Hepatocyte (in vitro differentiated cells): ENCODE measurements around the gene LAG3. TPM values are rescaled to one million over a fixed set of nuclear protein-coding genes. Genes with fewer than 3 reads are reported as not detected.

ENCODE experiments used
- DNase-seq: peaks from one replicate; pipeline ENCODE4 v3.0.0-alpha.2; 2016; ENCODE audit warnings: low spot score
- H2AFZ ChIP-seq: fragments of 200-600 bp; sonication (generic); 2 replicates; pipeline ENCODE4 v1.6.0; 2016; ENCODE audit warnings: antibody characterized with exemption, mild to moderate bottlenecking
- H3K27ac ChIP-seq: fragments of 200-600 bp; sonication (generic); 2 replicates; pipeline ENCODE4 v1.5.1; 2016; ENCODE audit warnings: mild to moderate bottlenecking
- H3K27me3 ChIP-seq: fragments of 200-600 bp; sonication (generic); 2 replicates; pipeline ENCODE4 v1.6.1; 2016
- H3K36me3 ChIP-seq: fragments of 200-600 bp; sonication (generic); replicated peaks from 2 replicates; pipeline ENCODE4 v1.5.1; 2016; ENCODE audit warnings: low read depth; ENCODE audit not compliant: insufficient read depth
- H3K4me1 ChIP-seq: fragments of 200-600 bp; sonication (generic); 2 replicates; pipeline ENCODE4 v1.5.1; 2016; ENCODE audit warnings: mild to moderate bottlenecking, moderate library complexity; ENCODE audit not compliant: insufficient read depth
- H3K4me2 ChIP-seq: fragments of 200-600 bp; sonication (generic); 2 replicates; pipeline ENCODE4 v1.6.0; 2016
- H3K4me3 ChIP-seq: fragments of 200-600 bp; sonication (generic); 2 replicates; pipeline ENCODE4 v1.5.1; 2016; ENCODE audit warnings: mild to moderate bottlenecking
- H3K79me2 ChIP-seq: fragments of 200-600 bp; sonication (generic); 2 replicates; pipeline ENCODE4 v1.6.0; 2017; ENCODE audit warnings: mild to moderate bottlenecking
- H3K9me2 ChIP-seq: fragments of 200-600 bp; sonication (generic); replicated peaks from 2 replicates; pipeline ENCODE4 v1.6.0; 2017; ENCODE audit warnings: mild to moderate bottlenecking; ENCODE audit not compliant: insufficient read depth
- H3K9me3 ChIP-seq: fragments of 200-600 bp; sonication (generic); 2 replicates; pipeline ENCODE4 v1.5.1; 2016; ENCODE audit warnings: low read depth, mild to moderate bottlenecking
- H4K20me1 ChIP-seq: fragments of 200-600 bp; sonication (generic); 2 replicates; pipeline ENCODE4 v1.6.0; 2016; ENCODE audit warnings: mild to moderate bottlenecking; ENCODE audit not compliant: insufficient read depth, poor library complexity, severe bottlenecking
- EZH2 ChIP-seq: fragments of 200-600 bp; sonication (generic); IDR thresholded peaks from 2 replicates; pipeline ENCODE4 v1.6.1; 2016; ENCODE audit warnings: antibody characterized with exemption, mild to moderate bottlenecking, borderline replicate concordance
- EZH2phosphoT487 ChIP-seq: fragments of 200-600 bp; sonication (generic); IDR thresholded peaks from one replicate; pipeline ENCODE4 v1.6.1; 2018; ENCODE audit warnings: antibody characterized with exemption, mild to moderate bottlenecking, low read depth, moderate library complexity; ENCODE audit not compliant: unreplicated experiment, severe bottlenecking
- WGBS: methylation state at CpG from one replicate; pipeline ENCODE4 v1.1.6; 2016; ENCODE audit warnings: low lambda C conversion rate; ENCODE audit errors: missing lambda C conversion rate; 5-methylcytosine and 5-hydroxymethylcytosine counted together
- polyA plus RNA-seq: library from polyadenylated mRNA; unstranded; fragments of >200 nt; fragmentation: Nextera tagmentation; extraction: Ambion mirVana; gene quantifications from 2 replicates; pipeline ENCODE4 v1.2.1, GENCODE V29; 2016
- total RNA-seq: library from RNA; depleted of rRNA; stranded (reverse); fragments of >200 nt; gene quantifications from 2 replicates; pipeline ENCODE4 v1.2.3, GENCODE V29; 2014
- TF ChIP-seq, protein P1 (sequence below): fragments of 200-600 bp; sonication (generic); IDR thresholded peaks from 2 replicates; pipeline ENCODE4 v1.5.1; 2016; ENCODE audit warnings: antibody characterized with exemption, mild to moderate bottlenecking; ENCODE audit not compliant: poor library complexity

LAG3 gene
- total and polyA plus RNA-seq, 2 experiments from 2014 or later: 0.70 to 0.91 TPM

DNA sequence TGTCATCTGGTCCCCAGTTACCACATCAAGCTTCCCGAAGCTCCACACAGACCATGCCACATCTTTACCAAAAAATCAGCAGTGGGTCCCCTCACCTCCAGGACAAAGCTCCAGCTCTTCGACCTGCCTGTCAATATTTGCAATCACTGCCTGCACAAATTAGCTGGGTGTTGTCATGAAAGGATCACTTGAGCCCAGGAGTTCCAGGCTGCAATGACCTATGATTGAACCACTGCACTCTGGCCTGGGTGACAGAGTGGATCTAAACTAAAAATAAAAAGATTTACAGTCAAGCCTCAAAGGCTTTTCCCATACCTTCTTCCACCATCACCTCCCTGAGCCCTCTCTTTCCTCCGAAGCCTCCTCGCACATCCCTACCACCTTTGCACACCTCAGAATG lies 24.3 kb downstream of the LAG3 start:
- no peaks in the 10 kb centered on the region for H3K79me2 ChIP-seq
- no peaks in the 10 kb centered on the region for H3K9me2 ChIP-seq
- peaks cover 8% of the 10 kb centered on the region for H3K4me1 ChIP-seq
- H3K9me3 ChIP-seq: no peaks in the 10 kb centered on the region
- no peaks in the 10 kb centered on the region for H3K36me3 ChIP-seq
- H3K27me3 ChIP-seq: no peaks in the 10 kb centered on the region
- TF ChIP-seq, protein P1, sequence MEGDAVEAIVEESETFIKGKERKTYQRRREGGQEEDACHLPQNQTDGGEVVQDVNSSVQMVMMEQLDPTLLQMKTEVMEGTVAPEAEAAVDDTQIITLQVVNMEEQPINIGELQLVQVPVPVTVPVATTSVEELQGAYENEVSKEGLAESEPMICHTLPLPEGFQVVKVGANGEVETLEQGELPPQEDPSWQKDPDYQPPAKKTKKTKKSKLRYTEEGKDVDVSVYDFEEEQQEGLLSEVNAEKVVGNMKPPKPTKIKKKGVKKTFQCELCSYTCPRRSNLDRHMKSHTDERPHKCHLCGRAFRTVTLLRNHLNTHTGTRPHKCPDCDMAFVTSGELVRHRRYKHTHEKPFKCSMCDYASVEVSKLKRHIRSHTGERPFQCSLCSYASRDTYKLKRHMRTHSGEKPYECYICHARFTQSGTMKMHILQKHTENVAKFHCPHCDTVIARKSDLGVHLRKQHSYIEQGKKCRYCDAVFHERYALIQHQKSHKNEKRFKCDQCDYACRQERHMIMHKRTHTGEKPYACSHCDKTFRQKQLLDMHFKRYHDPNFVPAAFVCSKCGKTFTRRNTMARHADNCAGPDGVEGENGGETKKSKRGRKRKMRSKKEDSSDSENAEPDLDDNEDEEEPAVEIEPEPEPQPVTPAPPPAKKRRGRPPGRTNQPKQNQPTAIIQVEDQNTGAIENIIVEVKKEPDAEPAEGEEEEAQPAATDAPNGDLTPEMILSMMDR: no peak
- TF ChIP-seq EZH2phosphoT487 (no peak), EZH2 (no peak)
- DNase-seq: no peak
- no peak overlapping the region for H3K4me2 ChIP-seq
- 85% methylated on average over 4 of the region's 4 CpGs for WGBS
- H4K20me1 ChIP-seq: no peaks in the 10 kb centered on the region
- H3K4me3 ChIP-seq: no peak overlapping the region
- H3K27ac ChIP-seq: peak overlapping the region; percentile 40
- no peak overlapping the region for H2AFZ ChIP-seq

DNA sequence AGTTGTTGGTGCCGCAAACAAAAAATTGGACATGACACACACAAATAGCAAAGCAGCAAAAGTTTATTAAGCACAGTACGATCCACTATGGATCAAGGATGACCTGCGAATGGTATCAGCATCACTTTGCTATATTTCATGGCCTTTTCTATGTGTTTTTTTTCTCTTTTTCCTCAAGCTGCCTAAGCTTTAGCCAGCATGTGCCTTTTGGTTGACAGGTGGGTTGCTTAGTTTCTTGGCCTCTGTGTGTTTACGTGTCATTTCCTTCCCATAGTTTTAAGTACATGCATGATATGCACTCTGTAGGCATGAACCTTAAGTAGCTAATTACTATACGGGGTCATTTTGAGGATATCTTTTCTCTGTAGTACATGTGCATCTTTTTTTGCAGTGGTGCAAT lies 26.8 kb downstream of the LAG3 start:
- Histone ChIP-seq H3K9me3 (no peaks in the 10 kb centered on the region), H3K36me3 (no peaks in the 10 kb centered on the region), H3K4me1 (no peaks in the 10 kb centered on the region), H3K4me3 (no peak overlapping the region), H3K4me2 (no peak overlapping the region), H2AFZ (no peak overlapping the region), H3K27ac (no peak overlapping the region), H3K27me3 (no peaks in the 10 kb centered on the region), H3K79me2 (no peaks in the 10 kb centered on the region), H4K20me1 (no peaks in the 10 kb centered on the region), H3K9me2 (no peaks in the 10 kb centered on the region)
- WGBS: 97% methylated on average over 5 of the region's 5 CpGs
- no peak for TF ChIP-seq EZH2phosphoT487
- TF ChIP-seq, protein P1: no peak
- no peak for TF ChIP-seq EZH2
- no peak for DNase-seq

DNA sequence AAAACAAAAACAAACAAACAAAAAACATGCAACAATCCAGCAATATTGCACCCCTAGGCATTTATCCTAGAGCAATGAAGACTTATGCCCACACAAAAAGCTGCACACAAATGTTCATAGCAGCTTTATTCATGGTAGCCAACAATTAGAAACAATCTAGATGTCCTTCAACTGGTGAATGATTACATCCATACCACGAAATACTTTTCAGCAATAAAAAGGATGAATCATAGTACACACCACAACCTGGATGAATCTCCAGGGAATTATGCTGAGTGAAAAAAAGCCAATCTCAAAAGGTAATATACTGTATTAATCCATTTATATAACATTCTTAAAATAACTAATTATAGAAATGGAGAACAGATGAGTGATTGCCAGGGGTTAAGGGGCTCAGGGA lies 34.9 kb downstream of the LAG3 start:
- DNase-seq: no peak
- WGBS: 73% methylated on average over 1 of the region's 1 CpG
- H3K9me2 ChIP-seq: no peaks in the 10 kb centered on the region
- no peaks in the 10 kb centered on the region for H3K9me3 ChIP-seq
- H3K27me3 ChIP-seq: no peaks in the 10 kb centered on the region
- no peak overlapping the region for H3K4me2 ChIP-seq
- no peaks in the 10 kb centered on the region for H3K4me1 ChIP-seq
- H2AFZ ChIP-seq: no peak overlapping the region
- TF ChIP-seq EZH2 (no peak), EZH2phosphoT487 (no peak)
- H4K20me1 ChIP-seq: no peaks in the 10 kb centered on the region
- H3K79me2 ChIP-seq: no peaks in the 10 kb centered on the region
- H3K36me3 ChIP-seq: no peaks in the 10 kb centered on the region
- H3K27ac ChIP-seq: no peak overlapping the region
- no peak overlapping the region for H3K4me3 ChIP-seq

DNA sequence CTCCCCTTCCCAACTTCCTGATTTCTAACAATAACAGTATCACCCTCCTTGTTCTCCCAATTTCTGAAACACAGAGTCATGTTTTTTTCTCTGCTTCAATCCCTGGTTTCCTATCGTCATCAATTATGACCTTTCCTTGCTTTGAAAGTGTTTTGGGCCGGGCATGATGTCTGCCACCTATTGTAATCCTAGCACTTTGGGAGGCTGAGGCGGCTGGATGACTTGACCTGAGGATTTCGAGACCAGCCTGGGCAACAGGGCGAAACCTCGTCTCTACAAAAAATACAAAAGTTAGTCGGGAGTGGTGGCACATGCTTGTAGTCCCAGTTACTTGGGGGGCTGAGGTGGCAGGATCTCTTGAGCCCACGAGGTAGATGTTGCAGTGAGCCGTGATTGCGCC lies 36.7 kb downstream of the LAG3 start:
- Histone ChIP-seq H3K4me2 (no peak overlapping the region), H4K20me1 (no peaks in the 10 kb centered on the region), H2AFZ (no peak overlapping the region), H3K27ac (no peak overlapping the region), H3K9me3 (no peaks in the 10 kb centered on the region), H3K4me3 (no peak overlapping the region), H3K79me2 (no peaks in the 10 kb centered on the region), H3K9me2 (no peaks in the 10 kb centered on the region), H3K27me3 (no peaks in the 10 kb centered on the region), H3K4me1 (no peaks in the 10 kb centered on the region), H3K36me3 (no peaks in the 10 kb centered on the region)
- no peak for DNase-seq
- TF ChIP-seq EZH2phosphoT487 (no peak), EZH2 (no peak)
- TF ChIP-seq, protein P1: no peak
- WGBS: 77% methylated on average over 10 of the region's 10 CpGs
